DND-41 (cell line): ENCODE measurements around the gene ARRB1.

Experiments used
- EZH2 ChIP-seq: IDR thresholded peaks from 3 replicates; pipeline ENCODE4 v1.6.1; 2012; ENCODE audit warnings: borderline replicate concordance, low read depth, mild to moderate bottlenecking, moderate library complexity, low read length, inconsistent platforms; ENCODE audit not compliant: severe bottlenecking
- TF ChIP-seq, protein P1 (sequence below): IDR thresholded peaks from 2 replicates; pipeline ENCODE4 v1.5.1; 2012; ENCODE audit warnings: borderline replicate concordance, low read length, moderate library complexity, mild to moderate bottlenecking; ENCODE audit not compliant: poor library complexity, severe bottlenecking; ENCODE audit errors: extremely low read depth

GRCh38 chr11:75260396-75261170 is 90.9 kb downstream of the ARRB1 start:
- TF ChIP-seq, protein P1, sequence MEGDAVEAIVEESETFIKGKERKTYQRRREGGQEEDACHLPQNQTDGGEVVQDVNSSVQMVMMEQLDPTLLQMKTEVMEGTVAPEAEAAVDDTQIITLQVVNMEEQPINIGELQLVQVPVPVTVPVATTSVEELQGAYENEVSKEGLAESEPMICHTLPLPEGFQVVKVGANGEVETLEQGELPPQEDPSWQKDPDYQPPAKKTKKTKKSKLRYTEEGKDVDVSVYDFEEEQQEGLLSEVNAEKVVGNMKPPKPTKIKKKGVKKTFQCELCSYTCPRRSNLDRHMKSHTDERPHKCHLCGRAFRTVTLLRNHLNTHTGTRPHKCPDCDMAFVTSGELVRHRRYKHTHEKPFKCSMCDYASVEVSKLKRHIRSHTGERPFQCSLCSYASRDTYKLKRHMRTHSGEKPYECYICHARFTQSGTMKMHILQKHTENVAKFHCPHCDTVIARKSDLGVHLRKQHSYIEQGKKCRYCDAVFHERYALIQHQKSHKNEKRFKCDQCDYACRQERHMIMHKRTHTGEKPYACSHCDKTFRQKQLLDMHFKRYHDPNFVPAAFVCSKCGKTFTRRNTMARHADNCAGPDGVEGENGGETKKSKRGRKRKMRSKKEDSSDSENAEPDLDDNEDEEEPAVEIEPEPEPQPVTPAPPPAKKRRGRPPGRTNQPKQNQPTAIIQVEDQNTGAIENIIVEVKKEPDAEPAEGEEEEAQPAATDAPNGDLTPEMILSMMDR, result no peak
- no peak for TF ChIP-seq EZH2
